Measurements from ENCODE around the gene MADD.

GRCh38 chr11:47254386-47254785, 15.5 kb upstream of the MADD start:
- TF ChIP-seq CTCF (conservative IDR thresholded peaks at IDR 0.05; ENCODE audit: low read depth, low read length): no peak
- no peak for TF ChIP-seq EZH2phosphoT487 (IDR thresholded peaks at IDR 0.05; ENCODE audit: borderline replicate concordance, low read length)
- TF ChIP-seq EZH2 (IDR thresholded peaks at IDR 0.05; ENCODE audit: low read length, unreplicated experiment): no peak
